Tibial nerve (tissue), 3 donors: ENCODE data around the gene SYNDIG1L.

Source experiments
- CTCF ChIP-seq, 5 experiments: fragments of 200-600 bp in 3 of 5; fragments of 450-650 bp in 2 of 5; sonication (generic) in 3 of 5; IDR thresholded peaks; one replicate each; pipeline ENCODE4 v1.5.1; 2016 to 2019; ENCODE audit warnings: antibody characterized with exemption in 5 of 5, mild to moderate bottlenecking in 3 of 5, moderate library complexity in 2 of 5
- POLR2A ChIP-seq, 2 donors: fragments of 450-650 bp; IDR thresholded peaks; one replicate each; pipeline ENCODE4 v1.6.1; 2017; ENCODE audit warnings: antibody characterized with exemption in 2 of 2, mild to moderate bottlenecking in 2 of 2, moderate library complexity in 2 of 2

DNA sequence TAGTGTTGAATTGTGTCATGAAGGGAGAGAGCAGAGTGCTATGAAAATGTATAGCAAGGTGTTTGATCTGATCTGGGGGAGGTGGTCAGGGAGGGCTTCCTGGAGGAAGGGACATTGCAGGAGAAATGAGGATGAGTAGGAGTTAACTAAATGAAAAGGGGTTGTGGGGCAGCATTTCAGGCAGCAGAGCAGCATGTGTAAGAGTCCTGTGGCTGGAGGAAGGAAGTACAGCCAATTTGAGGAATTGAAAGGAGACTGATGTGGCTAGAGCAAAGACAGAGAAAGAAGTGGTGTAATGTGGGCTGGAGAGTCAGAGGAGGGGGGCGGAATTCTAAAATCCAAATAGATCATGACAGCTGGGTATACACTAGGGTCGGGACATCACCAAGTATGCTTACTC, 46.6 kb upstream of the SYNDIG1L start:
- TF ChIP-seq CTCF (IDR thresholded peaks at IDR 0.05), result no peak
- no peak for TF ChIP-seq POLR2A (IDR thresholded peaks at IDR 0.05)
